ENCODE data around the gene KLHDC4. TPM values are rescaled to one million over a fixed set of nuclear protein-coding genes. Genes with fewer than 3 reads are reported as not detected.

The KLHDC4 gene
- polyA plus RNA-seq, 1 donor: 32.5 TPM

GRCh38 chr16:87697792-87698191 lies 68.0 kb downstream of the KLHDC4 start:
- DNase-seq: no peak

- DNase-seq: no peak
These were observed 68.5 kb downstream of the KLHDC4 start for GRCh38 chr16:87697256-87697655.

- no peak for DNase-seq
These were observed 69.1 kb downstream of the KLHDC4 start for GRCh38 chr16:87696726-87697125.

- DNase-seq: no peak
These were observed 70.3 kb downstream of the KLHDC4 start for GRCh38 chr16:87695534-87695933.

GRCh38 chr16:87694441-87695125 lies 71.2 kb downstream of the KLHDC4 start:
- DNase-seq: no peak

GRCh38 chr16:87693827-87694226 lies 72.0 kb downstream of the KLHDC4 start:
- DNase-seq: no peak

GRCh38 chr16:87692756-87693155 lies 73.0 kb downstream of the KLHDC4 start:
- no peak for DNase-seq

- no peak for DNase-seq
These were observed 73.6 kb downstream of the KLHDC4 start for GRCh38 chr16:87692176-87692575.

GRCh38 chr16:87691686-87692079 lies 74.1 kb downstream of the KLHDC4 start:
- no peak for DNase-seq

GRCh38 chr16:87690911-87691685 lies 74.7 kb downstream of the KLHDC4 start:
- DNase-seq: no peak

GRCh38 chr16:87689956-87690465 lies 75.8 kb downstream of the KLHDC4 start:
- DNase-seq: no peak

GRCh38 chr16:87688876-87689815 lies 76.6 kb downstream of the KLHDC4 start:
- no peak for DNase-seq

GRCh38 chr16:87687998-87688529 lies 77.7 kb downstream of the KLHDC4 start:
- DNase-seq: no peak

- DNase-seq: peak; percentile 47
These were observed 78.5 kb downstream of the KLHDC4 start for GRCh38 chr16:87687126-87687910.

- no peak for DNase-seq
These were observed 79.1 kb downstream of the KLHDC4 start for GRCh38 chr16:87686697-87687096.

- DNase-seq: no peak
These were observed 80.0 kb downstream of the KLHDC4 start for GRCh38 chr16:87685766-87686165.

GRCh38 chr16:87685405-87685755 lies 80.4 kb downstream of the KLHDC4 start:
- no peak for DNase-seq

GRCh38 chr16:87684711-87685404 lies 80.9 kb downstream of the KLHDC4 start:
- no peak for DNase-seq

- no peak for DNase-seq
These were observed 81.6 kb downstream of the KLHDC4 start for GRCh38 chr16:87684106-87684677.

GRCh38 chr16:87682852-87683399 lies 82.9 kb downstream of the KLHDC4 start:
- DNase-seq: no peak

Measured in hindlimb muscle (tissue), 1 donor.